Measurements from ENCODE around the gene VIT.
"Not testable (repeated sequence)": the region's sequence is repeated elsewhere in the genome, so short reads cannot be mapped to it uniquely, and the experiment has no call there.

VIT gene

DNA sequence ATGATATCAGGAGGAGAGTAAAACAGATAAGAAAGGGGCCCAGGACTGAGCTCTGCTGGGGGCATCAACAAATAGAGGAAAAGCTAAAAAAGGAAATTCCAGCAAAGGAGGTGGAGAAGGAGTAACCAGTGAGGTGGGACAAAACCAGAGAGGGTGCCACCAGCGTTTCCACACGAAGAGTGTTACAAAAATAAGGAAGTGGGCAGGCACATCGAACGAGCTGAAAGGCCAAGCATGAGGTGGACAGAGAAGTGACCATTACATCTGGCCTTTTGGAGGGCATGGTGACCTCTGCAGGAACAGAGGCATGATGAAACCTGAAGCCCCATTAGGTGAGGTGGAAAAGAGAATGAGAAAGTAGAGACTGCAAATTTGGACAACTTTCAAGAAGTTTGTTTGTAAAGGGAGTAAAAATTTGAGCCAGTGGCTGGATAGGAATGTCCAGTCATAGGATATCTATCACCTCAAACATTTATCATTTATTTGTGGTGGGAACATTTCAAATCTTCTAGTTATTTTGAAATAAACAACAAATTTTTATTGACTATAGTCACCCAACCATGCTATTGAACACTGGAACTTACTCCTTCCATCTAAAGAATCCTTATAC lies 18.4 kb upstream of the VIT start:
- no peak for DNase-seq (ENCODE audit: low read depth in 2 of 2)

DNA sequence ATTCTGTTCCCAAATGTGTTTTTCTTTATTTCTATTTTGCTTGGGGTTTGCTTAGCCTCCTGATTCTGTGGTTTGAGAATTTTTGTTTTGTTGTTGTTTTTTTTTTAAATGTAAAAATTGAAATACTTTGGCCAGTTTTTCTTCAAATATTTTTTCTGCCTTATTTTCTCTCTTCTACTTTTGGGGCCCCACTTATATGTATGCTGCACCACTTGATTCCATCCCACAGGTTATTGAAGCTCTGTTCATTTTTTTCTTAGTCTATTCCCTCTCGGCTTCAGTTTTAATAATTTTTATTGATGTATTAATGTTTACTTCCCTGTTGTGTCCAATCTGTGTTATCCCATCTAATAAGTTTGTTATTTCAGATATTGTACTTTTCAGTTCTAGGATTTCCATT lies 17.7 kb upstream of the VIT start:
- DNase-seq (ENCODE audit: low read depth in 2 of 2), result no peak

DNA sequence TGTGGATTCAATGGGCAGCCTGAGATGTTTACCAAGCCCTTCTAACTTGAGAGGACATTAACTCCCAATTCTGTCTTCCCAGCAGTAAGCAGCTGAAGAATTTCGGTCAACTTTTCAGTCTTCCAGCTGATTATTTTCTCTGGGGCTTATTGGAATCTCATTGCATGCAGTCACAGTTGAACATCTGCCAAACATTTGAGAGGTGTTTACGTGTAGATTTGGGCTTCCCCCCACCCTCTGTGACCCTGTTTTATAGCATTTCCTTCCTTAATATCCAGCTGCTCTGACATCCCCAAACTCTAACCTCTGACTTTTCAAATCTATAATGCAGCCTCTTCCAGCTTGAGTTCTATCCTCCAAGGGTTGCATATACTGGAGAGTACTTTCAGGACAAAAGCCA lies 16.5 kb upstream of the VIT start:
- DNase-seq (ENCODE audit: low read depth in 2 of 2), result no peak

DNA sequence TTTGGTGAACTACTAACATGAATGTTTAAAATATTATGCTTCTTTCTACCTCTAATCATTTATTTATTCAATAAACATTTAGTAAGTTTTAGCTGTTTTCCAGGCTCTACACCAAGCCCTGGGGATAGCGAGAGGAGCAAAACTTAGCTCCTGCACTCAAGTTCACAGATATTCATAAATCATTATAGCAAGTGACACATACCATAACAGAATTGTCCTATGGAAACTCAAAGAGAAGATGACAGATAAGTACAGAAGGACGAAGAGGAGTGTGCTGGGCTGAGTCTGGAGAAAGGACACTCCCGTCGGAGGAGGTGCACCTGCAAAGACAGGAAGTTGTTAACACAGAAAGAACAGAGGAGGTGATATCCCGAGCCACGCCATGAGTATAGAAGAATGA lies 13.9 kb upstream of the VIT start:
- DNase-seq (ENCODE audit: low read depth in 2 of 2), result no peak

DNA sequence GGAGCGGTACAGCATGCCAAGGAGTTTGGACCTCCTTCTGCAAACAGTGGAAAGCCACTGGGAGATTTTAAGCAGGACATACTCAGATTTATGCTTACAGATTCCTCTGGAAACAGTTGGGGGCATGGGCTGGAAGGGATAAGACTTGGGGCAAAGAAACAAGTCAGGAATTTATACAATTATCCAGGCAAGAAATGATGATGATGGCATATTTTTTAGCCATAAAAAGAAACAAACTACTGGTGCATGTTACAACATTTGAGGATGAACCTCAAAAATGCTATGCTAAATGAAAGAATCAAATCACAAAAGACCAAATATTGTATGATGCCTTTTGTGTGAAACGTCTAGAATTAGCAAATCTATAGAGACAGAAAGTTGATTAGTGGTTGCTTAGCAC lies 13.5 kb upstream of the VIT start:
- DNase-seq (ENCODE audit: low read depth in 2 of 2), result no peak

DNA sequence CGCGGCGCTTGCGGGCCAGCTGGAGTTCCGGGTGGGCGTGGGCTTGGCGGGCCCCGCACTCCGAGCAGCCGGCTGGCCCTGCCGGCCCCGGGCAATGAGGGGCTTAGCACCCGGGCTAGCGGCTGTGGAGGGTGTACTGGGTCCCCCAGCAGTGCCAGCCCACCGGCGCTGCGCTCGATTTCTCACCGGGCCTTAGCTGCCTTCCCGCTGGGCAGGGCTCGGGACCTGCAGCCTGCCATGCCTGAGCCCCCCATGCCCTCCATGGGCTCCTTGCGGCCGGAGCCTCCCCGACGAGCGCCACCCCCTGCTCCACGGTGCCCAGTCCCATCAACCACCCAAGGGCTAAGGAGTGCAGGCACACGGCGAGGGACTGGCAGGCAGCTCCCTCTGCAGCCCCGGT lies 8.2 kb upstream of the VIT start:
- not testable (repeated sequence) for DNase-seq (ENCODE audit: low read depth in 2 of 2)

DNA sequence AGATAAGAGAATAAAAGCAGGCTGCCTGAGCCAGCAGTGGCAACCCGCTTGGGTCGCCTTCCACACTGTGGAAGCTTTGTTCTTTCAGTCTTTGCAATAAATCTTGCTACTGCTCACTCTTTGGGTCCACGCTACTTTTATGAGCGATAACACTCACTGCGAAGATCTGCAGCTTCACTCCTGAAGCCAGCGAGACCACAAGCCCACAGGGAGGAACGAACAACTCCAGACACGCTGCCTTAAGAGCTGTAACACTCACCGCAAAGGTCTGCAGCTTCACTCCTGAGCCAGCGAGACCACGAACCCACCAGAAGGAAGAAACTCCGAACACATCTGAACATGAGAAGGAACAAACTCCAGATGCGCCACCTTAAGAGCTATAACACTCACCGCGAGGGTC lies 7.5 kb upstream of the VIT start:
- DNase-seq (ENCODE audit: low read depth in 2 of 2), result not testable (repeated sequence)

DNA sequence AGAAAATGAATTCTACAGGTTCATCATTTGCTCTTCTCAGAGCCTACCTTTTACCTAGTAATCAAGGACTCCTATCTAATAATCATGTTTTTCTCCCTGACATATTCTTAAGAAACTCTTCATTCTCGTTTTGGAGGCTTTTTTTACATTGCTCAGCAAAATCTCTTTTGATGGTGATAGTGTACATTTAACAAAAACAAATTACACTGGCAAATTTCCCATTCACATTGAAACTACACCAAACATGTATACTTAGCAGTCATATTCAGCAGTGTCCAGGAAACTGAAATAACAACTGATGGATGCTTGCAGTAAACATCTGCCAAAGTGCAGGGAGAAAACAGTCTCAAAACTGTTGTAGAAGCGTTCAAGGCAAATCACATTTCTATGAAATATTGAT lies 4.4 kb upstream of the VIT start:
- DNase-seq (ENCODE audit: low read depth in 2 of 2), result no peak

DNA sequence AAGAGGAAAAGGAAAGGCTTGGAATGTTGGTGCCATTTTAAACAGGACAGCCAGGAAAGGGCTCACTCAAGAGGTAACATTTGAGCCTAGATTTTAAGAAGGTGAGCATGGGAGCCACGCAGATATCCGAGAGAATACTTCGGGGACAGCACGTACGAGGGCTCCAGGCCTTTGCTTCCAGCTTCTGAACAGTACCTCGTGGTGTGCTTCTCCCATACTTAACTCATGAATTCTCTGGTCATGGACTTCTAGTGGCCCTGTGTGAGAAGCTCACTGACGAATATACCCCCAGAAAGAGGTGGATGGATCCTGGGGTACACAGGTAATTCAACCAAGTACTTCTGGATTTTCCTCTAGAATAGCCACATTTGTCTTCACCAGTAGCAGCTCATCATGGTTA lies 2.7 kb upstream of the VIT start:
- DNase-seq (ENCODE audit: low read depth in 2 of 2), result no peak

DNA sequence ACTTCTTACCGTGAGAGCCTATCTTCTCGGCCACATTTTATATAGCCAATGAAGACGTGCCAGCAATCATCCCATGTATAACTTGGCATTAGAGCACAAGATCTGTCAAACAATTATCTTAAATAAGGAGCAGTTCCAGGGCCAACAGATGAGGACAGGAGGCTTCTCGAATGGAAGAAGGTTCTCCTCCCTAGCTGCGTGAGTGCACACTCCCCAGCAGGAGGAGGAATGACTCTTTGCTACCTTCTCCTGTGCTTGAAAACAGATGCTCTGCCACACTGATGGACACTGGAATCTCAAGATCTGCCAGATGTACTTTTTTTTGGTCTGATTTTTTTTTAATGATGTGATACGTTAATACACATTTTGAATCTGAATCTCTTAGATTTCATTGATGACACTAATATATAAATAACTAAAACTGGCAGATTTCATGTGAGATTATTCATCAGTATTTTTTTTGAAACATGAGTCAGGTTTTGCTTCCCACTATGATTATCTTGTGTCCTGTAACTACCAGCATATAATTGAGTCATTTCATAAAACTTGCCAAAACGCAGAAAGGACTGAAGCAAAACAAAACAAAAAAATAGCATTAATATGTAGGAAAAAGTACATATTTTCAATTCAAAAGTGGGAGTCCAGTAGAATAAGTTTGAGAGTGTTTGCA lies 626 bp upstream of the VIT start:
- DNase-seq (ENCODE audit: low read depth in 2 of 2), result no peak

DNA sequence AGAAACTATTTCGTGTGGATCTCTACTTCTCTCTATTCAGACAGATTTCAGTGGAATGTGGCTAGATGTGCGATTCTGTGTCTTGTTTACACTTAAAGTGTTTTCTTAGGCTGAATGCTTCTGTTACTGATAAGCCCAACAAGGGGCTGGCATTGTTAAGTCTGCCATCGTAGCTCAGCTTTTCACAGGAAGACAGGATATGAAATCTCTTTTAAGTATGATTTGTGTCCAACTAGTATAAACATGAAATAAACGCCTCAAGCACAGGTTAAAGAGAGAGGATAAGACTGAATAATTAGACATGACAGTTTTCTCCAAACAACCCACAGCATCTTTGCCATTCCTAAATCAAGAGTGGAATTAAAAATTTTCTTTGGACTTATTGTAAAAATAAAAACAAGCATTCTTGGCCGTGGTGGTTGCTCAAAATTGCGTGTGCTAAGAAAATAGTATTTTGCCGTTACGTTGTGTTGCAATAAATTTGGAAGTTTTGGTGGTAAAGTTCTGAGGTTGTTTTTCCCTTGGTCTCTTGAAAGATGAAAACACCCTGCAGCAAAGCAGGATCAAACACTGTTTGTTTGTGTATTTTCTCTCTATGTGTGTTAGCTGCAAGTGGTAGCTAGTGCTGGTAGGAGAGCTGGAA lies 1.0 kb downstream of the VIT start:
- DNase-seq (ENCODE audit: low read depth in 2 of 2), result no peak

DNA sequence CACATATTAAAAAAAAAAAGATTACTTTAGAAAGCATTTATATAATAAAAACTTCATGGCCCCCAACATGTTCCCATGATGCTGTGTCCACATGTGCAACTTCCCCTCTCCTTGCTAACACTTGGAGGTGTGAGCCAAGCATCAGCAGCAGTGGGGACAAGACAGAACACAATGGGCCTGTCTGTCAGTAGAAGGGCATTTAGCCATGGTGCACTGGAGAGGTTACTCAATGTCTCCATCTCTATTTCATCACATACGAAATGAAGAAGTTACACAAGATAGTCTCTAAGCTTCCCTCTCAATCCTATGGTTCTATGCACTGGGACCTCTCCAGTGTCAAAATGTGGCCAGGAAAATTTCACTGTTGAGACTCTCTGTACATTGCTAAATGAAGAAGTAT lies 2.5 kb downstream of the VIT start:
- no peak for DNase-seq (ENCODE audit: low read depth in 2 of 2)

DNA sequence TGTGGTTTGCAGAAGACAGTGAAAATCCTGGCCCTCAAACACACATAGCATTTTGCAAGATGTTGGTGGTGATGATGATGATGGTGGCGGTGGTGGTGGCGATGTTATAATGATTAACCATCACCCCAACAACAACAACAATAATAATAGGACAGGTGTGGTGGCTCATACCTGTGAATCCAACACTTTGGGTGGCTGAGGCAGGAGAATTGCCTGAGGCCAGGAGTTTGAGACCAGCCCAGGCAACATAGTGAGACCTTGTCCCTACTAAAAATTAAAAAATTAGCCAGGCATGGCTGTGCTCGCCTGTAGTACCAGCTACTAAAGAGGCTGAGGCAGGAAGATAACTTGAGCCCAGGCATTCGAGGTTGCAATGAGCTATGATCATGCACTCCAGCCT lies 3.8 kb downstream of the VIT start:
- DNase-seq (ENCODE audit: low read depth in 2 of 2), result no peak

DNA sequence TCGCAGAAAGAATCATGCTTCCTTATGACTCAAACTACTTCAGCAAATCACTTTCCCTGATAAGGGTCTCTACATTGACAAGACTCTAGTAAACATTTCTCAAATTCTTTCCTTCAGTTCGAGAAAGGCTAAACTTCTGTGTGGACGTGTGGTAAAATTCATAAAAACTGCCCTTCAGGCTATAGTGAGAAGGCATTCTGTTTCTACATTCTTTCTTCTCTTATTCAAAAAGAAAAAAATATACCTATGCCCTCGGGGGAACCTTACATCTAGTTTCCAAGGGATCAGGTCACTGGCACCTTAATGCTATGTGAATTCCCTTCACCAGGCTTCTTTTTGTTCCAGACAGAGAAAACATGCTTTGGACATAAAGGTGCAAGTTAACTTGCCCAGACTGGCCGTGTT lies 4.9 kb downstream of the VIT start:
- no peak for DNase-seq (ENCODE audit: low read depth in 2 of 2)

DNA sequence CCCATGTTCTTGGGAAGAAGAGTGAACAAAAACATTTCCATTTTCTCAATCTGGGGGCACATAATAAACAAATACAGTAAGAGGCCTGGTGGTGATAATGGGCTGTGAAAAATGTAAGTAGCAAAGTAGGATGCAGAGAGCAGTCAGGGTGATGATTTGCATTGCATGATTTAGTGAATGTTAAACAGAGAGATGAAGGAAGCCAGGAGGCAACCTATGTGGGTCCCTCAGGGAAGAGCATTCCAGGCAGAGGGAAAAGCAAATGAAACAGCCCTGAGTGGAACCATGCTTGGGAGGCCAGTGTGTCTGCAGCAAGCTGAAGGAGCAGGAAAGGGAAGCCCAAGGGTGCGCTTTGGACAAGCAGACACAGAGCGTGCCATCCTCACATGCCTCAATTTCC lies 5.4 kb downstream of the VIT start:
- no peak for DNase-seq (ENCODE audit: low read depth in 2 of 2)

DNA sequence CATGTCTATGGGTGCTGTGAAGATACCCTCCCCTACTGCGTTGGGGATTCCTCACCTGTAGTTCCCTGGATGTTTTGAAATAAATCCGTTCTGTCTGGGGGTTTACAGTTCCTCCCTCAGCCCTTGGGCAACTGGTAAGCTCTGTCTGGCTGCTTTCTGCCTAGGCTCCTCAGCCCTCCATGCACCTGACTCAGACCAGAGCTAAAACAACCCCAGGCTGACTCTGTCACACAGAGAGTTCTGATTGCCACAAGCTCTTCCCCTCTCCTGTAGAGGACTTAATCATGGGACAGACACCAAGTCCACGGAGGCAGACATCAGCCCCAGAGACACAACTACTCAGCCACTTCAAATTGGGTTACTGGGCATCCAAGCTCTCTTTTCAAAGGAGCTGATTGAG lies 6.3 kb downstream of the VIT start:
- DNase-seq (ENCODE audit: low read depth in 2 of 2), result no peak

DNA sequence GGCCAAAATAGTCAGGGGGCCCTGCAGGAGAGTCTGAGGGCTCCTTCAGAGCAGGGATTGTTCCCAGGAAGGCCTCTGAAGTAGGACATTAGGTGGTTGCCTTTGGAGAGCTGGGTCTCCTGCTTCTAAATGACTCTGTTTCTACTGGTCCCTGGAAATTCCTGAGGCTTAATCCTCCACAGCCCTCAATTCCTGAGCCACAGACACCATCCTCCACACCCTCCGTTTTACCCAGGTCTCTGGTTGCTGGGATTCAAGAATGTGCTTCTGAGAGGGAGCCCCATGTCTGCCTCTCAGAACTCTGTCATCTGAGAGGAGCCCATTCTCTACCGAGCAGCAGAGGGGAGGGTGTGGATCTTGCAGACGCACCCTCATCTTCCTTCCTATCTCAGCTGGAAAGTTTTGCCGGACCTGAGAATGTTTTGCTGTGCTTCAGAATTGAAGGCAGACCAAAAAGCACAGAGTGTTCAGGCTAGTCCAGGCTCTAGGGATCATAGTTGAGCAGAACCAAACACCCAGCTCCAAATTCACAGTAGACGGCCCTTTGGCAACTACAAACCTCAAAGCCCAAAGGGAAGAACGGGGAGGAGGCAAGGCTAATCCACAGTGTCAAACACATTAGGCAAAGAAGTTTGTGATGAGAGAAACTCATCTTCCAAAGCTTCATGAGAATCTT lies 8.1 kb downstream of the VIT start:
- DNase-seq (ENCODE audit: low read depth in 2 of 2), result no peak

DNA sequence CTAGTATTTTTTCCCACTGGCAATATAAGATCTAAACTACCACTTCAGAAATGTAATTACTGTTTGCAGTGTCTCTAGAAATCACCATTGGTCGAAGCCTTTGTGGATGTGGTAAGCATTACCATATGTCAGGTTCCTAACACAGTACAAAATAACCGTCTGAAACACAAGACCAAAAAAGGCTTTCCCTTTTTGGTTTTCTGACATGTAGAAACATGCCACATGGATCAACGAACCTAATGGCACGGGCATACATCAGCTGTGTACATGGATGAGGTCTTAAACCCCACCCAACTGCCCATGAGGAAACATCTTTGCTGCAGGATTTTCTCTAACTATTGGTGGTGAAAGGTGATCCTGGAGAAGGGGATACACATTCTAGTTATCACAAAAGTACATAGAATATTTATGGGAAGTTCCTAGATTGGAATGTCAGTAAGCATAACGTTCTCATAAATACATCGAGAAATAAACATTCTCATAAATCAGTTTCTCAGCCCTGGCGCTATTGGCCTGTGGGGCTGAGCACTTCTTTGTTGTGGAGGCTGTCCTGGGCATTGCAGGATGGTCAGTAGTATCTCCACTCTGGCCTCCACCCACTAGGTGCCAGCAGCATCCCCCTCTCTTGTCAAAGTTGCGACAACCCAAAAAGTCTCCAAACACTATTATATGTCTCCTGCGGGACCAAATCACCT lies 9.0 kb downstream of the VIT start:
- DNase-seq (ENCODE audit: low read depth in 2 of 2), result no peak

DNA sequence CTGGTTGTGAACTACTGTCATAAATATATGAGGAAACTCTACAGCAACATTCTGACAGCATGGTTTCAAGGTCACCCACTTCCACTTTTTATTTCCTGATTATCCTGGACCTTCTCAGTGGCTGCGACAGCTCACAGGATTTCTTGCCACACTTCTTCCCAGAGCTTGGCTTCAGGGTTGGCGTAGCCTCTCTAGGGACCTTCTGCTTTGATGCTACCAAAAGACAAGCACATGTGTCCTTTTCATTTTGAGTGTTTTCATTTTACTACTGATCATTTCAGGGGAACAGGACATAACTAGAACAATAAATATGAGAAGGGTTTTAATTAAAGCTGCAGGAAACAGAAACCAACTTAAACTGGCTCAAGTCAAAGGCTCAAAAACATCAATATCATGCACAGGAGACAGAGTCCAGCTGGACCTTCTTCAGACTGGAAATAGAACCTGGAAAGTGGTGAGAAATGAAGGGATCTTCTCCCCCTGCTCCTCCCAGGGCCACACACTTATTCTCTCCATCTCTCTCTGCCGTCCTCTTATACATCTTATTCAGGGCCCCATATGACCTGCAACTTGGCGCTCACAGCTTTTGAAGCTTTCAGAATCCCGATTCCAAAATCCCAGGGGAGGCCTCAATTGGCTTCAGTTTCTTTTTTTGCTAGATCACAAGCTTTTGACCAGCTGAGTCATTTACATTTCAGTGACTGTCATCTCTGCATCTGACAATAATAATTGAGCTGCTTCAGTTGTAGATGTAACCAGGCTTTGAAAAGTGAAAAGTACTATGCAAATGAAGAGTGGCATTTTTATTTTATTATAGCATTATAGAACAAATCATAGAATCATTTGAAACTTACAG lies 9.7 kb downstream of the VIT start:
- DNase-seq (ENCODE audit: low read depth in 2 of 2), result no peak

DNA sequence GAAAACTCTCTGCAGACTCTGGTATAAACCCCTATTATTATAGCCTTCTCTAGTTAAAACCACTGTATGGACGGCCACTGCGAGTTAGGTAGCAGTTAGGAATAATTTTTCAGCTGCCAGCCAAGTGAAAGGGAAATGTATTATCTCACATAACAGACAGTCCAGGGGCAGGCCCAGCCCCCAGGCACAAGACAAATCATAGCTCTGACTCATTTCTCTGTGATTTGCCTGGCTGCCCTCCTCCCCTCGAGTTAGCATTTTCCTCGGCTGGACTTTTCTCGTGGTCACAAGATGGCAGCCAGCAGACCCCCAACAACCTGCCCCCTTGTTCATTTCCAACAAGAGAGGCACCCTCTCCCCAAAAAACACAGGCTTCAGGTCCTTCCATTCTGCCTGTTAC lies 10.5 kb downstream of the VIT start:
- DNase-seq (ENCODE audit: low read depth in 2 of 2), result no peak

DNA sequence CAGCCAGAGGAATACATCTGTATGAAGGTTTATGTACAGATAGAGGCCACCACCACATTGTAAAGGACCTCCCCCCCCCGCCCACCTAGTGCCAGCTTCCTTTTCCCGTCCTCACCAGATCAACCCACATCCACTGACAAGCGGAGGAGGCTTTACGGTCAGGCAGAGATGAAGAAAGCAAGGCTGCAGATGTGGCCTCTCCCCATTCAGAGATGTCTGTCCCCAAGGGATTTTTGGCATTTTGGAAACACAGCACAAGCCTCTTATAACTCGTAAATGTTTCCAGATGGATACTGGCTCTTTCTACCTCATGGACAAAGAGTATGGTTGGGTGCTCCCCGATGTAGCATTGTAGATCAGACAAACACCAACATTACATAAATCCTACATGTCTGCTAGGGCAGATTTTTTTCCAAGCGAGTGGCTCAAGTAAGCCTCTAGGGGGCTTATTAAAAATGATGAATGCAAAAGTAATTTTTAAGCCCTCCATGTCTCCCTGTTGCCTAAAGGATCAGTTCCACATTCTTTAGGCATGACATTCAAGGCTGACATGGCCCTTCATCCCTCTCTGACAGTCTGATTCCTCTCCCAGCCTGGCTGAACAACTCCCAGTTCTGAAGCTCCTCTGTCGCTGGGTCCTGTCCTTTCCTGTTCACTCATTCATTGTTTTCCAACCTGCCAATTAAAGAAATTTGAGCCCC lies 11.7 kb downstream of the VIT start:
- no peak for DNase-seq (ENCODE audit: low read depth in 2 of 2)
